ENCODE data around the gene CNR2. TPM values are rescaled to one million over a fixed set of nuclear protein-coding genes. Genes with fewer than 3 reads are reported as not detected.

Gene CNR2
- total and polyA plus RNA-seq, 7 donors: 0.23 to 4.2 TPM; not detected in 5

DNA sequence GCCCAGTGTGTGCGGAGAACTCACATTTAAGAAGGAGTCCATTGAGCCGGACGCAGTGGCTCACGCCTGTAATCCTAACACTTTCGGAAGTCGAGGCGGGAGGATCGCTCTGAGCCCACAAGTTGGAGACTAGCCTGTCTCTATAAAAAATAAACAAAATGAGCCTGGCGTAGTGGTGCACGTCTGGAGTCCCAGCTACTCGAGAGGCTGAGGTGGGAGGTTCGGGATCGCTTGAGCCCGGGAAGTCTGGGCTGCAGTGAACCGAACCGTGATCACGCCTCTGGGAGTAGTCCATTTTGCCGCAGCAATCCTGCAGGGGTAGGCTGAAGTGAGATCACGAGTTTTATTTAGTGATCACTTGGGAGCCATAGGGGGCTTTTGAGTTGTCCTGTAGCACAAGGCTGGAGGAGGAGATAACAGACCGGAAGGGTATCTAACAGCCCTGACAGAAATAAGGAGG is 44.6 kb downstream of the CNR2 start:
- 14 to 18% methylated on average over 20 of the region's 20 CpGs for WGBS, 2 donors
- H3K27ac ChIP-seq: peak overlapping the region; percentile 71 to 81 (median 78)
- peaks cover 0 to 23% (median 14%) of the 10 kb centered on the region in 4 donors for H3K4me1 ChIP-seq
- H3K9me3 ChIP-seq: no peaks in the 10 kb centered on the region
- TF ChIP-seq POLR2A (IDR thresholded peaks at IDR 0.05) (no peak), EP300 (IDR thresholded peaks at IDR 0.05) (no peak), POLR2AphosphoS5 (IDR thresholded peaks at IDR 0.05) (no peak)
- TF ChIP-seq, protein P1, sequence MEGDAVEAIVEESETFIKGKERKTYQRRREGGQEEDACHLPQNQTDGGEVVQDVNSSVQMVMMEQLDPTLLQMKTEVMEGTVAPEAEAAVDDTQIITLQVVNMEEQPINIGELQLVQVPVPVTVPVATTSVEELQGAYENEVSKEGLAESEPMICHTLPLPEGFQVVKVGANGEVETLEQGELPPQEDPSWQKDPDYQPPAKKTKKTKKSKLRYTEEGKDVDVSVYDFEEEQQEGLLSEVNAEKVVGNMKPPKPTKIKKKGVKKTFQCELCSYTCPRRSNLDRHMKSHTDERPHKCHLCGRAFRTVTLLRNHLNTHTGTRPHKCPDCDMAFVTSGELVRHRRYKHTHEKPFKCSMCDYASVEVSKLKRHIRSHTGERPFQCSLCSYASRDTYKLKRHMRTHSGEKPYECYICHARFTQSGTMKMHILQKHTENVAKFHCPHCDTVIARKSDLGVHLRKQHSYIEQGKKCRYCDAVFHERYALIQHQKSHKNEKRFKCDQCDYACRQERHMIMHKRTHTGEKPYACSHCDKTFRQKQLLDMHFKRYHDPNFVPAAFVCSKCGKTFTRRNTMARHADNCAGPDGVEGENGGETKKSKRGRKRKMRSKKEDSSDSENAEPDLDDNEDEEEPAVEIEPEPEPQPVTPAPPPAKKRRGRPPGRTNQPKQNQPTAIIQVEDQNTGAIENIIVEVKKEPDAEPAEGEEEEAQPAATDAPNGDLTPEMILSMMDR (IDR thresholded peaks at IDR 0.05): peak in 1 of 4 experiments; percentile 36
- H3K36me3 ChIP-seq: peaks cover 0 to 12% (median 3%) of the 10 kb centered on the region in 4 donors
- intact Hi-C loops (cut with DNase I): loop anchor here (1.0 to 10.0 kb wide), 5 partner anchors 44 to 159 kb away; partner anchors contain the start of genes GALE, HMGCL and PITHD1
- peak; percentile 70 for DNase-seq
- no peaks in the 10 kb centered on the region for H3K27me3 ChIP-seq
- H3K4me3 ChIP-seq: peak overlapping the region; percentile 77 to 96 (median 84)

DNA sequence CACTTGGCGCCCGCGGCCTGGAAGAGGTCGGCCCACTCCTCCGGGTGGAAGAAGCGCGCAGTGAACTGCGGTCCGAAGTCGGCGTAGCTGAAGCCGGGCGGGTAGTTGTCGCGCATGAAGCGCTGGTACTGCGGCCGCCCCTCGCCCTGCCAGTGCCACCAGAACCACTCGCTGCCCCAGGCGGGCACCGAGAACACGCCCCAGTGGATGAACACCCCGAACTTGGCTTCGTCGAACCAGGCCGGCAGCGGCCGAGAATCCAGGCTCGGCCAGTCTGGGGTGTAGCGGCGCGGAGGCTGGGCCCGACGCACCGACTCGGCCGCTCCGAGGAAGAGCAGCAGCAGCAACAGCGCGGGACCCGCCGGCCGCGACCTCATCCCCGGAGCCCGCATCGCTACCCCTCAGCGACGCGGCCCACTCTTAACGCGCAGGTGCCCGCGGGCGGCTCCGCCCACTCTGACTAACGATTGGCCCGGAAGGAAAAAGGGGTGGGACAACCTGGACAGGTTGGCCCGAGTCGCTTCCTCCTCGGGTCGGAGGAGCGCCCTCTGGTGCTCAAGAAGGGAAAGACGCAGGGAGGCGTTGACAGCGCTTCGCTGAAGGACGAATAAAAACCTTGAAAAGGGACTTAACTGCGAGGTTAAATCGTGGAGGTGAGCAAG is 45.1 kb downstream of the CNR2 start, which contains the start of gene FUCA1:
Gene FUCA1, minus strand, starts transcription at position 396 of the 662 bp plus-strand sequence. Its CDS starts 4 bp downstream, at position 392.
- Histone ChIP-seq H3K9me3 (no peaks in the 10 kb centered on the region), H3K4me3 (peak within 1 kb of the TSS; percentile 77 to 96 (median 84)), H3K36me3 (peaks cover 0 to 18% (median 4%) of the 10 kb centered on the region in 4 donors), H3K27me3 (no peaks in the 10 kb centered on the region), H3K4me1 (peaks cover 0 to 23% (median 14%) of the 10 kb centered on the region in 4 donors), H3K27ac (peak within 1 kb of the TSS; percentile 71 to 81 (median 78))
- intact Hi-C loops (cut with DNase I): loop anchor here (1.0 to 10.0 kb wide), 5 partner anchors 43 to 159 kb away; partner anchors contain the start of genes GALE, HMGCL and PITHD1
- WGBS, 2 donors: 0% methylated on average over 71 of the region's 71 CpGs
- DNase-seq: peak; percentile 96
- TF ChIP-seq POLR2AphosphoS5 (IDR thresholded peaks at IDR 0.05) (peak; percentile 62 to 93 (median 82)), EP300 (IDR thresholded peaks at IDR 0.05) (no peak), POLR2A (IDR thresholded peaks at IDR 0.05) (peak; percentile 53 to 68)
- TF ChIP-seq, protein P1 (IDR thresholded peaks at IDR 0.05): peak; percentile 95 to 97 (median 96)

DNA sequence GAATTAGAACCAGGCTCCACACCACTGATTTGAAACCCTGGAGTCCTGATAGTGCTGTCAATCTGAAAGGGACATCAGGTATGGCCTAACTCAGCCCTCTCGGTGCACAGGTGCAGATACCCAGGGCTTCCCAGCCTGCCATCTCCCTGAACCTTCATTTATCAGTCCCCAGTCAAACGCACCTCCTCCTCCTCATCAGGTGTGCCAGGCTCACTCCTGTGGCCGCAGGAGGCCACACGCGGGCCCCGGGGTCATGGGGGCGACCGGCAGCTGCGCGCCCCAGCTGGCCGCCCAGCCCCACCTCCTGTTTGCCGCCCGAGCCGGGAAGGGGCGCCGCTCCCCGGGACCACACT is 45.6 kb downstream of the CNR2 start:
- 1 to 3% methylated on average over 17 of the region's 17 CpGs for WGBS, 2 donors
- TF ChIP-seq POLR2AphosphoS5 (IDR thresholded peaks at IDR 0.05) (no peak), EP300 (IDR thresholded peaks at IDR 0.05) (no peak), POLR2A (IDR thresholded peaks at IDR 0.05) (no peak)
- TF ChIP-seq, protein P1 (IDR thresholded peaks at IDR 0.05): no peak
- peak overlapping the region; percentile 77 to 96 (median 84) for H3K4me3 ChIP-seq
- H3K4me1 ChIP-seq: peaks cover 0 to 23% (median 14%) of the 10 kb centered on the region in 4 donors
- peak overlapping the region; percentile 71 to 81 (median 78) for H3K27ac ChIP-seq
- intact Hi-C loops (cut with DNase I): loop anchor here (5.0 to 10.0 kb wide), 3 partner anchors 63 to 160 kb away; partner anchors contain the start of genes GALE and PITHD1
- no peaks in the 10 kb centered on the region for H3K9me3 ChIP-seq
- H3K36me3 ChIP-seq: peaks cover 0 to 23% (median 6%) of the 10 kb centered on the region in 4 donors
- no peak for DNase-seq
- no peaks in the 10 kb centered on the region for H3K27me3 ChIP-seq

DNA sequence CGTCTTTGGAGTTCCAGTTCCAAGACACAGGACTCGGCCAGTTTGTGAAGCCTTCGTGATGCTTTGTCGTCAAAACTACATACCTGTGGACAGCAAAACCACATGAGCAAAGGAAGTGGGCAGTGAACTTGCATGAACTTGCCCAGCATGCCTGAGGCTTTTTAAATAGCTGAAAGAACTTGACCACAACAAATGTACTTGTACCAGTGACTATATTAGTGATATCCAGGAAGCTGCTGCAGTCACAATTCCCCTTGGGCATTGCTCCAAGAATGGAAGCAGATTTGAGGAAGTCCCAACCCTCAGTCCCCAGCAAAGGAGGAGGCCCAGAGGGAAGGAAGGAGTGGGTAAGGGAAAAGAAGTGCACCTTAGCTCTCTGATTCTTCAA is 47.6 kb downstream of the CNR2 start:
- H3K4me3 ChIP-seq: no peak overlapping the region
- H3K36me3 ChIP-seq: peaks cover 0 to 40% (median 12%) of the 10 kb centered on the region in 4 donors
- DNase-seq: no peak
- no peak overlapping the region for H3K27ac ChIP-seq
- H3K27me3 ChIP-seq: no peaks in the 10 kb centered on the region
- peaks cover 0 to 23% (median 14%) of the 10 kb centered on the region in 4 donors for H3K4me1 ChIP-seq
- H3K9me3 ChIP-seq: no peaks in the 10 kb centered on the region
- intact Hi-C loops (cut with DNase I): loop anchor here (5.0 to 10.0 kb wide), 3 partner anchors 61 to 162 kb away; partner anchors contain the start of genes GALE and PITHD1
- TF ChIP-seq POLR2AphosphoS5 (IDR thresholded peaks at IDR 0.05) (no peak), EP300 (IDR thresholded peaks at IDR 0.05) (no peak), POLR2A (IDR thresholded peaks at IDR 0.05) (no peak)
- TF ChIP-seq, protein P1 (IDR thresholded peaks at IDR 0.05): no peak
- WGBS, 2 donors: 70 to 89% methylated on average over 4 of the region's 4 CpGs
